Neural crest cell (in vitro differentiated cells): Measurements from ENCODE around the gene MCF2. TPM values are rescaled to one million over a fixed set of nuclear protein-coding genes. Genes with fewer than 3 reads are reported as not detected.

Source experiments
- DNase-seq: peaks from one replicate; pipeline ENCODE4 v3.0.0; 2021; ENCODE audit warnings: low read depth, mixed read lengths, low spot score
- H3K27ac Mint-ChIP-seq: one replicate; pipeline ENCODE4 v1.8.0; 2021; ENCODE audit warnings: mild to moderate bottlenecking, mixed read lengths; ENCODE audit not compliant: unreplicated experiment
- H3K27me3 Mint-ChIP-seq: 2 replicates; pipeline ENCODE4 v1.8.0; 2021; ENCODE audit warnings: low read depth, mild to moderate bottlenecking, mixed read lengths
- H3K36me3 Mint-ChIP-seq: 2 replicates; pipeline ENCODE4 v1.8.0; 2021; ENCODE audit warnings: low read depth, mild to moderate bottlenecking, mixed read lengths
- H3K4me1 Mint-ChIP-seq: 2 replicates; pipeline ENCODE4 v1.8.0; 2021; ENCODE audit warnings: mixed read lengths
- H3K4me3 Mint-ChIP-seq: one replicate; pipeline ENCODE4 v1.8.0; 2021; ENCODE audit warnings: mild to moderate bottlenecking, mixed read lengths
- H3K9me3 Mint-ChIP-seq: 2 replicates; pipeline ENCODE4 v1.8.0; 2021; ENCODE audit warnings: mixed read lengths
- CTCF ChIP-seq: fragments of 200-600 bp; sonication (generic); conservative IDR thresholded peaks from 2 replicates; pipeline ENCODE4 v1.5.0; 2021; ENCODE audit warnings: antibody characterized with exemption, mild to moderate bottlenecking
- long read RNA-seq: library from polyadenylated mRNA; unstranded; transcript quantifications from one replicate; pipeline ENCODE4 v2.0.0, GENCODE V29; 2020
- total RNA-seq: library from RNA; stranded (reverse); gene quantifications from 2 replicates; pipeline ENCODE4 v1.2.1, GENCODE V29; 2021

Gene MCF2
- total RNA-seq: 0.23 and 0.34 TPM in 2 replicates
- long read RNA-seq: 0 reads

DNA sequence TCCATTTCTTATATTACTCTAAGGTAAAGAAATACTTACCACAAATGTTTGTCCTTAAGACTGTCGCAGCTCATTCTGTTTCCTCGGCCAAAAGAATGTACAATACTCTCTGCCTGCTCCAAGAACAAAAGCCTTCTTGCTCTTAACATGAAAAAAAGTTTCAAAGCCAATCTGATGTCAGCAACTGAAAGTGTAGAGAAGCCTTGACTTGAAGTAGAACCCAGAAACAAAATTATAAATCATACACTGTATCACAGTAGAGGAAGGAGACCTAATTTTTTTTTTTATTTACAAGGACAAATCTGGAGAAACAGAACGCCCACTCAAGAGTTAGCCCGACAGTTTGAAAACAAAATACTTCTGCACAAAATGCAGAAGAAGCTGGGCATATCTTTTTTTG, at the start of gene MCF2:
Gene MCF2, minus strand, starts transcription at position 101 of the 400 bp plus-strand sequence. CDS start 56,423 bp downstream, outside the sequence.
- Mint-ChIP-seq H3K27ac (no peak within 1 kb of the TSS), H3K4me3 (no peak within 1 kb of the TSS), H3K36me3 (peaks cover 7% of the 10 kb centered on the region), H3K4me1 (no peaks in the 10 kb centered on the region), H3K9me3 (peaks cover 10% of the 10 kb centered on the region), H3K27me3 (no peaks in the 10 kb centered on the region)
- TF ChIP-seq CTCF: no peak
- no peak for DNase-seq

DNA sequence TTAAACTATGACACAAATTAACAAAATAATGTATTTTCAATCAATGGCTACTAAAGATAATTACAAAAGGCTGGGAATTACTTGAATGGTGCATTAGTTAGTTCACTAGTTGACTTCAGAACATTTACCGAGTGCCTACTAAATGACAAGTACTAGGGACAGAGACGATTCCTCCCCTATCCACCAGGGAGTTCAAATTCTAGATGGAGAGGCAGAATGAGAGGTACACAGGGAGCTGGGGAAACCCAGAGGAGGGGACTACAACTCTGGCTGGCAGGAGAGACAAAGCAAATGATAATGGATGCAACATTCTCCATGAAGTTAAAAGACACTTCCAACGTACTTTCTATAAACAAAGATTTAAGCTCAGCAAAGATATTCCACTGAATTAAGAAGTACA, 43.1 kb upstream of the MCF2 start:
- Mint-ChIP-seq H3K9me3 (peaks cover 11% of the 10 kb centered on the region), H3K27ac (no peak overlapping the region), H3K36me3 (peaks cover 30% of the 10 kb centered on the region), H3K27me3 (no peaks in the 10 kb centered on the region), H3K4me3 (no peak overlapping the region), H3K4me1 (no peaks in the 10 kb centered on the region)
- no peak for DNase-seq
- TF ChIP-seq CTCF: no peak

GRCh38 chrX:139750390-139750789, 42.4 kb upstream of the MCF2 start:
- Mint-ChIP-seq H3K9me3 (peaks cover 9% of the 10 kb centered on the region), H3K27me3 (no peaks in the 10 kb centered on the region), H3K4me1 (no peaks in the 10 kb centered on the region), H3K27ac (no peak overlapping the region), H3K4me3 (no peak overlapping the region), H3K36me3 (peaks cover 25% of the 10 kb centered on the region)
- no peak for DNase-seq
- TF ChIP-seq CTCF: no peak

DNA sequence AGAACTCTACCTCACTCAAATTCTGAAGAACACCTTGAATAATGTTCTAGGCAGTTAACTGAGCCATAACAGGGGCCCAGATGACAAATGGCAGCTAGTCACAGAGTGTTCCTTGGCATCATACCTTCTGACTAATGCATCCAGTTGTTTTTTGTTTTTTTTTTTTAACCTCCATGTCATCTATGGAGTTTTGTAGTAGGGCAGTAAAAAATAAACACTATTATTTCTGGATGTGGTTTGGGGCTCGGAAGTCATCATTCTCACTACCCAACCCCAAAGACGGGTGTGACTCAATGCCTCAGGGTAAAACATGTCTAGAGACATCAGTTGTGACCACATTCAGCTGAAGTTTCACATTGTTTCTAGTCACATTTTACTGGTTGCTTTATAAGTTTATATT, 31.2 kb upstream of the MCF2 start:
- Mint-ChIP-seq H3K4me3 (no peak overlapping the region), H3K27me3 (no peaks in the 10 kb centered on the region), H3K4me1 (no peaks in the 10 kb centered on the region), H3K36me3 (peaks cover 9% of the 10 kb centered on the region), H3K27ac (no peak overlapping the region), H3K9me3 (peaks cover 6% of the 10 kb centered on the region)
- no peak for TF ChIP-seq CTCF
- DNase-seq: no peak

GRCh38 chrX:139738581-139738980, 30.6 kb upstream of the MCF2 start:
- no peak for TF ChIP-seq CTCF
- no peak for DNase-seq
- no peak overlapping the region for H3K4me3 Mint-ChIP-seq
- no peaks in the 10 kb centered on the region for H3K4me1 Mint-ChIP-seq
- peaks cover 6% of the 10 kb centered on the region for H3K9me3 Mint-ChIP-seq
- no peak overlapping the region for H3K27ac Mint-ChIP-seq
- H3K36me3 Mint-ChIP-seq: peaks cover 9% of the 10 kb centered on the region
- no peaks in the 10 kb centered on the region for H3K27me3 Mint-ChIP-seq

GRCh38 chrX:139736151-139736550, 28.2 kb upstream of the MCF2 start:
- H3K36me3 Mint-ChIP-seq: peaks cover 7% of the 10 kb centered on the region
- DNase-seq: no peak
- H3K27ac Mint-ChIP-seq: no peak overlapping the region
- H3K9me3 Mint-ChIP-seq: peaks cover 4% of the 10 kb centered on the region
- H3K27me3 Mint-ChIP-seq: no peaks in the 10 kb centered on the region
- H3K4me1 Mint-ChIP-seq: no peaks in the 10 kb centered on the region
- H3K4me3 Mint-ChIP-seq: no peak overlapping the region
- TF ChIP-seq CTCF: no peak
